H54 (cell line): ENCODE measurements around the gene CCNT2.

Experiments used
- DNase-seq: peaks from one replicate; pipeline ENCODE4 v3.0.0; 2011; ENCODE audit warnings: low spot score, mixed read lengths; ENCODE audit not compliant: insufficient read length
- FAIRE-seq: peaks from 3 replicates; lab custom pipeline; 2011; peaks lifted over from hg19 to GRCh38; lab: Jason Lieb, UNC
- POLR2A ChIP-seq: IDR thresholded peaks from 2 replicates; pipeline ENCODE4 v1.6.1; 2011; ENCODE audit warnings: low read depth, mild to moderate bottlenecking, low read length

The CCNT2 gene

DNA sequence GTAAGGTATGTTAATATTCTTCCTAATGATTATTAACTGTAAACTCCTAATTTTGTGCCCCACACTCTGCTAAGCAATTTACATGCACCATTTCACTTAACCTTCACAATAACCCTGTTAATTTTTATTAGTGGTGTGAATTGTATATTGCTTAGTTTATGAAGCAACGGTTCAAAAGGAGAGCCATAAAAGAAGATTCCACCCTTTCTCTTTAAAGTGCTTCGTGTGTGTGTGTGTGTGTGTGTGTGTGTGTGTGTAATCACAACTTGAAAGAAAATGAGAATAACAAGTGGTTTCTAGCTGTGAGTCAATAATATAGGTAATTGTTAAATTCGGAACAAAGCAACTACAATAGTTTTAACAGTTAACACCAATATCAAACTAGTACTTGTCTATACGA lies 60.6 kb downstream of the CCNT2 start:
- FAIRE-seq (no peak), DNase-seq (no peak)
- no peak for TF ChIP-seq POLR2A

DNA sequence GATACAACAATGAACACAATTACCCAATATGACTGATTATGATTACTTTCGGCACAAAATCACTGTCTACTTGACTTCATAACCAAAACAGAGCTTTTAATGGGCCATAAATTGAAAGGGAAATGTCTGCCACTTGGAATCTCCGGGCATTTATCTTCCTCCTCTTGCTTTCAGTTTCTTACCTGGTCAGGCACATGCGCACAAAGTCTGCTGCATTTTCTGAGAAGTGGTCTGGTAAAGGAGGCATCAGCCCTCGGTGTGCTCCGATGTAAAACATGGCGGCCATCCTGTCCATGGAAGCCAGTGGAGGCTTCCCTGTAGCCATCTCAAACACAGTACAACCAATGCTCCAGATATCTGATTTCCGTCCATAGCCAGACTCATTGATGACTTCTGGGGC lies 62.0 kb downstream of the CCNT2 start:
- DNase-seq (no peak), FAIRE-seq (no peak)
- no peak for TF ChIP-seq POLR2A

DNA sequence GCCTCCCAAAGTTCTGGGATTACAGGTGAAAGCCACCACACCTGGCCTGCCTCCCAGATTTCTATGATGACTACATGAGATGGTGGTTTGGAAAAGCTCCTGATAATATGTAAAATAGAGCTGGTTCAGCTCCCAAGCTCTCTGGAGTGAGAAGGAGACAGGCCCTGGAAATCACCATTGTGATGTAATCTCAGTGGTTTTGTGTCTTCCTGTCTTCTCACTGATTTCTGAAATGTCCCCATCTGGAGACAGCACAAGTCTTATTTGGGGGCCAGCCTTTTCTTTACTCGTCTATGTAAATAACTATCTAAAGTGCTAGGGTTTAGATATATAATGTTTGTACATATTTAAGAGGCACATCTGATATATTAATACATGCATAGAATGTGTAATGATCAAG lies 64.0 kb downstream of the CCNT2 start:
- DNase-seq (no peak), FAIRE-seq (no peak)
- TF ChIP-seq POLR2A: no peak

DNA sequence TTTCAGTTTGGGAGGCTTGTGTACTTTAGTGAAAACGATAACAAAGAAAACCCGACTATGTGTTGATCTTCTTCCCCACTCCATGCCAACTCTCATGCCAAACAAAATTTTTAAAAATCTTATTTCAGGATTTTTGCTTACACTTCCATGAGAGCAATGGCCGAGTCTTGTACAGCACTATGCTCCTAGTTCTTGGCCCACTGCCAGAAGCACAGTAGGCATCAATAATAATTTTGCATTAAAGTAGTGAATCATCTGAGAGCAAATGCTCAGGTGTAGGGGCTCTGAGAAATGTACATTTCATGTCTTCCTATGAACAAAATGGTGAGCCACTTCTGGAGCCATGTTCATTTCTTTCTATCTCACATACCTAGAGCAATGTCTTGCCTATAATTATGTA lies 66.4 kb downstream of the CCNT2 start:
- TF ChIP-seq POLR2A: no peak
- no peak for DNase-seq
- no peak for FAIRE-seq

GRCh38 chr2:134988994-134989605 lies 70.5 kb downstream of the CCNT2 start:
- FAIRE-seq (peak; percentile 89), DNase-seq (peak; percentile 12)
- no peak for TF ChIP-seq POLR2A

GRCh38 chr2:134999521-134999920 lies 80.9 kb downstream of the CCNT2 start:
- no peak for FAIRE-seq
- DNase-seq: no peak
- no peak for TF ChIP-seq POLR2A

GRCh38 chr2:135002836-135003235 lies 84.2 kb downstream of the CCNT2 start:
- FAIRE-seq: no peak

GRCh38 chr2:135004005-135004746 lies 85.6 kb downstream of the CCNT2 start:
- no peak for TF ChIP-seq POLR2A
- FAIRE-seq (peak; percentile 95), DNase-seq (peak; percentile 78)

More at GRCh38 chr2:135002836-135003235, 84.2 kb downstream of the CCNT2 start:
- DNase-seq: no peak
- no peak for TF ChIP-seq POLR2A

- DNase-seq (no peak), FAIRE-seq (no peak)
- TF ChIP-seq POLR2A: no peak
Measured at GRCh38 chr2:135005753-135006152, 87.1 kb downstream of the CCNT2 start.
